SH-SY5Y (cell line): ENCODE measurements around the gene RNF11.

Experiments used
- GATA2 ChIP-seq: IDR thresholded peaks from 2 replicates; pipeline ENCODE4 v1.6.1; 2011; ENCODE audit warnings: mild to moderate bottlenecking, low read depth, low read length
- GATA3 ChIP-seq: IDR thresholded peaks from 2 replicates; pipeline ENCODE4 v1.6.1; 2011; ENCODE audit warnings: low read depth, mild to moderate bottlenecking, low read length, moderate library complexity

GRCh38 chr1:51309291-51309690, 73.2 kb downstream of the RNF11 start:
- TF ChIP-seq GATA2: no peak
- no peak for TF ChIP-seq GATA3
